Upper lobe of right lung (tissue), 1 donor: ENCODE measurements around the gene LRRC49. TPM values are rescaled to one million over a fixed set of nuclear protein-coding genes. Genes with fewer than 3 reads are reported as not detected.
A peak's percentile ranks its signal among the peaks of the same experiment; 100 is the strongest.
"Not testable (repeated sequence)": the region's sequence is repeated elsewhere in the genome, so short reads cannot be mapped to it uniquely, and the experiment has no call there.

Experiments
- ATAC-seq: fragments of 200-7000 bp; cut with Tn5 transposase; one replicate; pipeline ENCODE4 v1.9.1; 2020; ENCODE audit warnings: mild to moderate bottlenecking, moderate library complexity
- DNase-seq: peaks from one replicate; pipeline ENCODE4 v3.0.0-alpha.2; 2020
- H3K27ac ChIP-seq: fragments of 200-600 bp; one replicate; pipeline ENCODE4 v1.8.0; 2022
- H3K27me3 ChIP-seq: fragments of 200-600 bp; one replicate; pipeline ENCODE4 v1.8.0; 2022; ENCODE audit warnings: mild to moderate bottlenecking
- H3K36me3 ChIP-seq: fragments of 200-600 bp; one replicate; pipeline ENCODE4 v1.8.0; 2022
- H3K4me1 ChIP-seq: fragments of 200-600 bp; one replicate; pipeline ENCODE4 v1.8.0; 2022
- H3K4me3 ChIP-seq: fragments of 200-600 bp; one replicate; pipeline ENCODE4 v1.8.0; 2022; ENCODE audit warnings: mild to moderate bottlenecking
- H3K9me3 ChIP-seq: fragments of 200-600 bp; one replicate; pipeline ENCODE4 v1.8.0; 2022
- CTCF ChIP-seq: fragments of 200-600 bp; IDR thresholded peaks from one replicate; pipeline ENCODE4 v1.8.0; 2022; ENCODE audit warnings: antibody characterized with exemption
- intact Hi-C: fragments of 100-400 bp; cut with DNase I; formaldehyde crosslinking; loops from one replicate; pipeline ENCODE4 v1.11.0; 2022
- total RNA-seq: library from RNA; stranded (reverse); fragmentation: NEBNext Ultra II Directional; extraction: Animal tissue kit (Norgen Biotek cat#: 25700); gene quantifications from one replicate; pipeline ENCODE4 v1.2.1, GENCODE V29; 2021
- donor health status: DM: no; HTN: yes; CAD: no; lungs with severe emphysema.

The LRRC49 gene
- total RNA-seq, 1 donor from 2014 or later: 4.3 TPM

DNA sequence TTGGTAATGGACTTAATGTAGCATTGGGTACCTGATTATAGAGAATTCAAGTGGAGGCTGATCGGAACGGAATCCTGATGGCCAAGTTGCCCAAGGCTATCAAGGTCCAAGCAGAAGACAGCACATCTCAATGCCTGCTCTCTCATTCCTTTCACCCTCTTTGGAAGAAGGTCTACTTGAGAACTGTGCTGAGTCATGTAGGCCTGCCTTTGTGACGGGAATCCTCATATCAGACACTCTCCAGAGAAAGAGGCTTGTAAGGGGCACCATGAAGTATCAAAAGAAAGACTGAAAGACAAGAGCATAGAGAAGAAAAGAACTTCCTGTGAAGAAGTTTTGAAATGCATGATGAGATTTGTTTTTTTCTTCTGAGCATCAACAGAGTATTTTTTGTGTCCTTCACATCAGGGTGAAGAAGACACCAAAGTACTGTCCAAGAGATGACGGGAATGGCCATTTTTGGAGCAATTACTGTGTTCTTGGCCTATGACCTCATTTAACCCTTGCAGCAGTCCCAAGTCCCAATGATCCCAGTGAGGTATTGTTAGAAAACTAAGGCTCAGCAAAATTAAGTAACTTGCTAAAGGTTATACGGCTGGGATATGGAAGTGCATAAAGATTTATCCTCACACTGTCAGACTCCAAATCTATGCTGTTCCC is 25.5 kb upstream of the LRRC49 start:
- DNase-seq (no peak), ATAC-seq (no peak)
- H3K36me3 ChIP-seq: no peaks in the 10 kb centered on the region
- H3K9me3 ChIP-seq: no peaks in the 10 kb centered on the region
- intact Hi-C loops: no loop called here
- H3K27ac ChIP-seq: no peak overlapping the region
- no peaks in the 10 kb centered on the region for H3K27me3 ChIP-seq
- no peak for TF ChIP-seq CTCF
- H3K4me1 ChIP-seq: peaks cover 5% of the 10 kb centered on the region
- no peak overlapping the region for H3K4me3 ChIP-seq

GRCh38 chr15:70867911-70868467 is 24.6 kb upstream of the LRRC49 start:
- no peak for ATAC-seq

GRCh38 chr15:70869346-70869745 is 23.3 kb upstream of the LRRC49 start:
- no peak overlapping the region for H3K4me3 ChIP-seq
- H3K27ac ChIP-seq: no peak overlapping the region
- peaks cover 5% of the 10 kb centered on the region for H3K4me1 ChIP-seq
- ATAC-seq (no peak), DNase-seq (no peak)
- no peaks in the 10 kb centered on the region for H3K27me3 ChIP-seq
- no peaks in the 10 kb centered on the region for H3K36me3 ChIP-seq
- H3K9me3 ChIP-seq: no peaks in the 10 kb centered on the region
- intact Hi-C loops: no loop called here
- TF ChIP-seq CTCF: no peak

More at GRCh38 chr15:70867911-70868467, 24.6 kb upstream of the LRRC49 start:
- intact Hi-C loops: no loop called here
- no peaks in the 10 kb centered on the region for H3K36me3 ChIP-seq
- peaks cover 5% of the 10 kb centered on the region for H3K4me1 ChIP-seq
- no peaks in the 10 kb centered on the region for H3K9me3 ChIP-seq
- no peak overlapping the region for H3K4me3 ChIP-seq
- H3K27me3 ChIP-seq: no peaks in the 10 kb centered on the region
- TF ChIP-seq CTCF: no peak
- no peak for DNase-seq
- peak overlapping the region; percentile 25 for H3K27ac ChIP-seq

DNA sequence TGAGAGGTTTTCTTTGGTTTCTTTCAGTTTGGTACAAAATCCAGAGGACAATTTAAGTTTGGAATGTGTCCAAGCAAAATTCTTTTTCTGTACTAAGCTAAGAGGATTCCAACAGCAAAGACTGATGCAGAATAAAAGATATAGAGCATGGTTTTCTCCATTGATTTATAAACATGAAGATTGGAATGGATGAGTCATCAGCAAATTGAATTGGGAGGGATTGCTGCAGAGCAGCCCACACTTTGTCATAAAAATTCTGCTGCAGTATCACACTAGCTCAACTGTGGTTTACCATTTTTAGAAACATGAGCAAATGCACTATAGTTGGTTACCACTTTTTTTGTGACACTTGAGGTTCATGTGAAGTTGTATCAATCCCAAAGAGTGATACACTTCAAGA is 22.6 kb upstream of the LRRC49 start:
- H3K9me3 ChIP-seq: no peaks in the 10 kb centered on the region
- no peak overlapping the region for H3K27ac ChIP-seq
- no peaks in the 10 kb centered on the region for H3K27me3 ChIP-seq
- no peak for DNase-seq
- peaks cover 5% of the 10 kb centered on the region for H3K4me1 ChIP-seq
- no peak for TF ChIP-seq CTCF
- intact Hi-C loops: no loop called here
- no peak overlapping the region for H3K4me3 ChIP-seq
- no peaks in the 10 kb centered on the region for H3K36me3 ChIP-seq
- ATAC-seq: no peak

DNA sequence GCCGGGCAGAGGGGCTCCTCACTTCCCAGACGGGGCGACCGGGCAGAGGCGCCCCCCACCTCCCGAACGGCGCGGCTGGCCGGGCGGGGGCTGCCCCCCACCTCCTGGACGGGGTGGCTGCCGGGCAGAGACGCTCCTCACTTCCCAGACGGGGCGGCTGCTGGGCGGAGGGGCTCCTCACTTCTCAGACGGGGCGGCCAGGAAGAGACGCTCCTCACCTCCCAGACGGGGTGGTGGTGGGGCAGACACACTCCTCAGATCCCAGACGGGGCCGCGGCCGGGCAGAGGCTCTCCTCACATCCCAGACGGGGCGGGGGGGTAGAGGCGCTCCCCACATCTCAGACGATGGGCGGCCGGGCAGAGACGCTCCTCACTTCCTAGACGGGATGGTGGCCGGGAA is 21.1 kb upstream of the LRRC49 start:
- H3K36me3 ChIP-seq, H3K4me1 ChIP-seq, H3K4me3 ChIP-seq, H3K27me3 ChIP-seq, ATAC-seq, H3K27ac ChIP-seq, DNase-seq, intact Hi-C loops, H3K9me3 ChIP-seq: not testable (repeated sequence)

- Histone ChIP-seq H3K27ac (no peak overlapping the region), H3K4me3 (no peak overlapping the region), H3K27me3 (no peaks in the 10 kb centered on the region), H3K36me3 (no peaks in the 10 kb centered on the region), H3K9me3 (no peaks in the 10 kb centered on the region), H3K4me1 (no peaks in the 10 kb centered on the region)
- DNase-seq: no peak
- intact Hi-C loops: no loop called here
- no peak for TF ChIP-seq CTCF
- no peak for ATAC-seq
Measured at GRCh38 chr15:70873232-70874054, 19.2 kb upstream of the LRRC49 start.
